ENCODE results near the gene FAM131A. TPM values are rescaled to one million over a fixed set of nuclear protein-coding genes. Genes with fewer than 3 reads are reported as not detected.

The FAM131A gene
- total RNA-seq, 1 experiment from 2014 or later, result 0.65 TPM

DNA sequence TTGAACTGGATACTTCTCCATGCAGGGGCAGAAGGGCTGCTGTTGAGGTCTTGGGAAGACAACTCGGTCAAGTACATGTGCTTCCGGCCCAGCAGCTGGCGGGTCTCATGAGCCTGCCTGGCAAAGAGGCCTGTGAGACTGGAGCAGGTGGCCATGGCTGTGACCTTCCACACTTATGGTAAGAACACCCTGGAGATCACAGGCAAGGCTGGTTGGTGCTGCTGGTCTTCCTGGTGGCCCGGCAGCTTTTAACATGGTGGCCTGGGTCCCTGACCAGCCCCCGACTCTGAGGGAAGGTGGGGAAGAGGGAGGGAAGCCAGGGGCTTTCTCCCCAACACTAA lies 57.9 kb downstream of the FAM131A start:
- DNase-seq (ENCODE audit: low spot score), result no peak

Other genes with a start within 250 kb of the FAM131A start
- gene HTR3E, start 240.5 kb upstream of the FAM131A start, total RNA-seq (2014; rRNA removed; shearing (Covaris generic)), result not detected in 2 replicates
- 37.4 and 42.6 TPM in 2 replicates for gene EIF2B5, start 202.2 kb upstream of the FAM131A start, total RNA-seq (2014; rRNA removed; shearing (Covaris generic))
- gene DVL3, start 182.2 kb upstream of the FAM131A start, total RNA-seq (2014; rRNA removed; shearing (Covaris generic)), result 36.2 and 38.3 TPM in 2 replicates
- 717 and 879 TPM in 2 replicates for gene AP2M1, start 162.7 kb upstream of the FAM131A start, total RNA-seq (2014; rRNA removed; shearing (Covaris generic))
- gene ABCF3, start 151.4 kb upstream of the FAM131A start, total RNA-seq (2014; rRNA removed; shearing (Covaris generic)), result 32.3 and 46.9 TPM in 2 replicates
- 0.36 and 0.72 TPM in 2 replicates for gene VWA5B2, start 108.0 kb upstream of the FAM131A start, total RNA-seq (2014; rRNA removed; shearing (Covaris generic))
- gene ALG3, start 88.6 kb upstream of the FAM131A start, total RNA-seq (2014; rRNA removed; shearing (Covaris generic)), result 57.5 and 68.3 TPM in 2 replicates
- gene EEF1AKMT4, start 87.9 kb upstream of the FAM131A start, total RNA-seq (2014; rRNA removed; shearing (Covaris generic)), result 7.8 and 8.2 TPM in 2 replicates
- gene CAMK2N2, start 76.0 kb upstream of the FAM131A start, total RNA-seq (2014; rRNA removed; shearing (Covaris generic)), result 1.6 and 1.8 TPM in 2 replicates
- not detected in 2 replicates for gene ECE2, start 61.6 kb upstream of the FAM131A start, total RNA-seq (2014; rRNA removed; shearing (Covaris generic))
- 633 and 926 TPM in 2 replicates for gene PSMD2, start 38.4 kb upstream of the FAM131A start, total RNA-seq (2014; rRNA removed; shearing (Covaris generic))
- 422 and 446 TPM in 2 replicates for gene EIF4G1, start 23.0 kb upstream of the FAM131A start, total RNA-seq (2014; rRNA removed; shearing (Covaris generic))
- 3.0 and 8.8 TPM in 2 replicates for gene CLCN2, start 24.0 kb downstream of the FAM131A start, total RNA-seq (2014; rRNA removed; shearing (Covaris generic))
- gene POLR2H, start 24.1 kb downstream of the FAM131A start, total RNA-seq (2014; rRNA removed; shearing (Covaris generic)), result 182 and 190 TPM in 2 replicates
- gene THPO, start 40.6 kb downstream of the FAM131A start, total RNA-seq (2014; rRNA removed; shearing (Covaris generic)), result 0.14 and 0.43 TPM in 2 replicates
- gene CHRD, start 42.5 kb downstream of the FAM131A start, total RNA-seq (2014; rRNA removed; shearing (Covaris generic)), result 0.33 and 5.6 TPM in 2 replicates
- gene EPHB3, start 224.2 kb downstream of the FAM131A start, total RNA-seq (2014; rRNA removed; shearing (Covaris generic)), result 1.1 and 1.4 TPM in 2 replicates